Keratinocyte (primary cell): ENCODE measurements around the gene ME1. TPM values are rescaled to one million over a fixed set of nuclear protein-coding genes. Genes with fewer than 3 reads are reported as not detected.

Experiments used
- DNase-seq: peaks from one replicate; pipeline ENCODE4 v3.0.0-alpha.2; 2011; ENCODE audit warnings: low read depth, missing footprints, low spot score
- FAIRE-seq: peaks from 2 replicates; lab custom pipeline; 2011; peaks lifted over from hg19 to GRCh38; lab: Jason Lieb, UNC
- H2AFZ ChIP-seq: 2 replicates; pipeline ENCODE4 v1.6.0; 2012; ENCODE audit warnings: low read length, control low read depth, inconsistent platforms; ENCODE audit not compliant: control insufficient read depth
- H3K27ac ChIP-seq: 2 replicates; pipeline ENCODE4 v1.5.1; 2011; ENCODE audit warnings: low read length; ENCODE audit not compliant: control insufficient read depth, insufficient read depth
- H3K27me3 ChIP-seq: 3 replicates; pipeline ENCODE4 v1.6.0; 2011; ENCODE audit warnings: low read length; ENCODE audit not compliant: control insufficient read depth, insufficient read depth; ENCODE audit errors: extremely low read depth
- H3K36me3 ChIP-seq, 2 experiments: 2 replicates in 1 of 2; 3 replicates in 1 of 2; pipeline ENCODE4 v1.5.1; 2011; ENCODE audit warnings: low read length in 2 of 2, mild to moderate bottlenecking in 1 of 2; ENCODE audit not compliant: control insufficient read depth in 2 of 2, insufficient read depth in 2 of 2; ENCODE audit errors: extremely low read depth in 1 of 2
- H3K4me1 ChIP-seq: 3 replicates; pipeline ENCODE4 v1.5.1; 2011; ENCODE audit warnings: low read length; ENCODE audit not compliant: control insufficient read depth, insufficient read depth; ENCODE audit errors: extremely low read depth
- H3K4me2 ChIP-seq: 3 replicates; pipeline ENCODE4 v1.6.0; 2011; ENCODE audit warnings: low read depth, low read length; ENCODE audit not compliant: control insufficient read depth, insufficient read depth; ENCODE audit errors: extremely low read depth
- H3K4me3 ChIP-seq, 3 experiments: fragments of 200-600 bp in 1 of 3; sonication (generic) in 1 of 3; 2 replicates in 2 of 3; 3 replicates in 1 of 3; pipeline ENCODE4 v1.5.1; 2011 to 2016; ENCODE audit warnings: low read length in 3 of 3, mild to moderate bottlenecking in 3 of 3, control low read depth in 2 of 3, inconsistent platforms in 1 of 3, low read depth in 1 of 3, mixed read lengths in 1 of 3, mixed run types in 1 of 3, moderate library complexity in 1 of 3; ENCODE audit not compliant: control insufficient read depth in 2 of 3, insufficient read depth in 2 of 3; ENCODE audit errors: extremely low read depth in 1 of 3
- H3K79me2 ChIP-seq: 2 replicates; pipeline ENCODE4 v1.6.0; 2012; ENCODE audit warnings: low read length; ENCODE audit not compliant: control insufficient read depth, insufficient read depth
- H3K9ac ChIP-seq: 3 replicates; pipeline ENCODE4 v1.6.0; 2011; ENCODE audit warnings: low read length; ENCODE audit not compliant: control insufficient read depth, insufficient read depth; ENCODE audit errors: extremely low read depth
- H3K9me1 ChIP-seq: 3 replicates; pipeline ENCODE4 v1.6.0; 2011; ENCODE audit warnings: low read length; ENCODE audit not compliant: control insufficient read depth, insufficient read depth; ENCODE audit errors: extremely low read depth
- H3K9me3 ChIP-seq: 2 replicates; pipeline ENCODE4 v1.5.1; 2012; ENCODE audit warnings: low read depth, low read length; ENCODE audit not compliant: control insufficient read depth
- H4K20me1 ChIP-seq: 3 replicates; pipeline ENCODE4 v1.6.0; 2011; ENCODE audit warnings: low read length; ENCODE audit not compliant: control insufficient read depth, insufficient read depth; ENCODE audit errors: extremely low read depth
- EZH2 ChIP-seq: IDR thresholded peaks from one replicate; pipeline ENCODE4 v1.6.1; 2012; ENCODE audit warnings: inconsistent platforms, mild to moderate bottlenecking, low read length, moderate library complexity
- dilution Hi-C: fragments of 300-500 bp; cut with MboI; formaldehyde crosslinking; loops from one replicate; pipeline ENCODE4 v1.7.0; 2020; ENCODE audit warnings: low sequenced_read_pairs; ENCODE audit not compliant: extremely low pct_ligation_motif_present
- polyA plus RNA-seq, 5 experiments: library from polyadenylated mRNA; depleted of rRNA in 3 of 5; stranded (reverse) in 3 of 5; stranded (forward) in 1 of 5; unstranded in 1 of 5; fragments of >200 nt; gene quantifications; 1 replicate in 1 of 5; 2 replicates in 3 of 5; 3 replicates in 1 of 5; pipeline versions ENCODE4 v1.2.1 to v1.2.3, GENCODE V29; 2011 to 2012; ENCODE audit warnings: missing spikeins in 2 of 5, low read depth in 1 of 5, low replicate concordance in 1 of 5
- TF ChIP-seq, protein P1 (sequence below), 3 experiments: IDR thresholded peaks in 1 of 3; conservative IDR thresholded peaks in 1 of 3; optimal IDR thresholded peaks in 1 of 3; 2 replicates in 2 of 3; 3 replicates in 1 of 3; pipeline versions ENCODE3 to v1.5.1; 2011; ENCODE audit warnings: low read length in 3 of 3, mild to moderate bottlenecking in 3 of 3, moderate library complexity in 2 of 3, control low read depth in 1 of 3, inconsistent platforms in 1 of 3; ENCODE audit not compliant: insufficient read depth in 2 of 3; ENCODE audit errors: extremely low read depth in 1 of 3

ME1 gene
- polyA plus RNA-seq, 1 donor (not counting 4 experiments of a cell fraction or from before 2014, with no cell fraction given) = 27.7 TPM

DNA sequence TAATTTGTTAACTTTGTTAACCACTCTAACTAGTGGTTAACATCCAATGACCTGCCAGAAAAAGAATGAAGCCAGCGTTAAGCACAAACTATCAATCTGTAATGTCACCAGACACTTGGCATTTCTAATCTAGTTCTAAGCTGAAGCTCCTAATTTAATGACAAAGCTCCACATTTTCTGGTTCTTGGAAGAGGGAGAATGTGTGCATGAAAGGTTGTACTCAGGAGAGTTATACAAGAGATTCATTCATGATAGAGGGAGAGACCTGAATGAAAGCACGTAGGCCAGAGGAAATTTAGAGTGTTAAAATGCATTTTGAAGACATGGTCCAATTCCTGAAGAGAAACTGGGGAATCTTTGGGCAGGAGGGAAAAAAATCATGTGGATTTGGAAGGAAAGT lies 8.3 kb upstream of the ME1 start:
- H2AFZ ChIP-seq = no peak overlapping the region
- no peak for FAIRE-seq
- no peaks in the 10 kb centered on the region for H3K36me3 ChIP-seq

DNA sequence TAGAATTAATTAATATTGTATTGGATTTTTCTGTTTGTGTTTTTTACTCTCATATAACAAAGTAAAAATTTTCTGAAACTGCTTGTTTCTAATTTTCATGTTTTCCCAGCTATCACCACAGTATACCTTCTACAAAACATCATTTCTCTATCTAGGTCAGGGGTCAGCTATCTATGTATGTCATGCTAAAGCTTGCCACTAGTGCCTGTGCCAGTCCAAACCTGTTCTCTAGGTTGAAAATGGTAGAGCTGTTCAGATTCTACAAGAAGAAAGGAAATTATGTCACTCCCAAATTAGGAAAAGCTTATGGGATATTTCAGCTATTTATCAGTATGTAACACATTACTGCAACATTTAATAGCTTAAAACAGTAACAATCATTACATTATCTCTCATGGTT lies 5.8 kb upstream of the ME1 start:
- no peak overlapping the region for H3K27ac ChIP-seq
- no peak overlapping the region for H3K4me3 ChIP-seq
- dilution Hi-C loops = no loop called here
- no peaks in the 10 kb centered on the region for H3K79me2 ChIP-seq
- peaks cover 13% of the 10 kb centered on the region for H3K4me1 ChIP-seq
- peak overlapping the region; percentile 22 for H2AFZ ChIP-seq
- DNase-seq (no peak), FAIRE-seq (no peak)
- no peaks in the 10 kb centered on the region for H3K9me3 ChIP-seq
- TF ChIP-seq, protein P1, sequence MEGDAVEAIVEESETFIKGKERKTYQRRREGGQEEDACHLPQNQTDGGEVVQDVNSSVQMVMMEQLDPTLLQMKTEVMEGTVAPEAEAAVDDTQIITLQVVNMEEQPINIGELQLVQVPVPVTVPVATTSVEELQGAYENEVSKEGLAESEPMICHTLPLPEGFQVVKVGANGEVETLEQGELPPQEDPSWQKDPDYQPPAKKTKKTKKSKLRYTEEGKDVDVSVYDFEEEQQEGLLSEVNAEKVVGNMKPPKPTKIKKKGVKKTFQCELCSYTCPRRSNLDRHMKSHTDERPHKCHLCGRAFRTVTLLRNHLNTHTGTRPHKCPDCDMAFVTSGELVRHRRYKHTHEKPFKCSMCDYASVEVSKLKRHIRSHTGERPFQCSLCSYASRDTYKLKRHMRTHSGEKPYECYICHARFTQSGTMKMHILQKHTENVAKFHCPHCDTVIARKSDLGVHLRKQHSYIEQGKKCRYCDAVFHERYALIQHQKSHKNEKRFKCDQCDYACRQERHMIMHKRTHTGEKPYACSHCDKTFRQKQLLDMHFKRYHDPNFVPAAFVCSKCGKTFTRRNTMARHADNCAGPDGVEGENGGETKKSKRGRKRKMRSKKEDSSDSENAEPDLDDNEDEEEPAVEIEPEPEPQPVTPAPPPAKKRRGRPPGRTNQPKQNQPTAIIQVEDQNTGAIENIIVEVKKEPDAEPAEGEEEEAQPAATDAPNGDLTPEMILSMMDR (optimal IDR thresholded peaks at IDR 0.05 in 1 of 3, IDR thresholded peaks at IDR 0.05 in 1 of 3, conservative IDR thresholded peaks at IDR 0.05 in 1 of 3; ENCODE audit: extremely low read depth in 1 of 3, insufficient read depth in 2 of 3, low read length in 3 of 3) = peak in 1 of 3 experiments; percentile 12
- no peak for TF ChIP-seq EZH2
- H3K27me3 ChIP-seq = no peaks in the 10 kb centered on the region
- no peaks in the 10 kb centered on the region for H4K20me1 ChIP-seq
- H3K9ac ChIP-seq = no peak overlapping the region
- H3K4me2 ChIP-seq = no peak overlapping the region
- H3K9me1 ChIP-seq = no peaks in the 10 kb centered on the region
- no peaks in the 10 kb centered on the region for H3K36me3 ChIP-seq

More for the DNA sequence above, 8.3 kb upstream of the ME1 start:
- DNase-seq = no peak
- Histone ChIP-seq H4K20me1 (no peaks in the 10 kb centered on the region), H3K4me1 (peaks cover 8% of the 10 kb centered on the region), H3K4me2 (no peak overlapping the region), H3K9me3 (no peaks in the 10 kb centered on the region), H3K27me3 (no peaks in the 10 kb centered on the region), H3K79me2 (no peaks in the 10 kb centered on the region), H3K27ac (no peak overlapping the region), H3K4me3 (no peak overlapping the region), H3K9ac (no peak overlapping the region), H3K9me1 (no peaks in the 10 kb centered on the region)
- dilution Hi-C loops = no loop called here
- TF ChIP-seq, protein P1 (optimal IDR thresholded peaks at IDR 0.05 in 1 of 3, IDR thresholded peaks at IDR 0.05 in 1 of 3, conservative IDR thresholded peaks at IDR 0.05 in 1 of 3; ENCODE audit: extremely low read depth in 1 of 3, insufficient read depth in 2 of 3, low read length in 3 of 3) = no peak
- TF ChIP-seq EZH2 = no peak
